Bronchial epithelial cell (primary cell): ENCODE measurements around the gene OR52A5. TPM values are rescaled to one million over a fixed set of nuclear protein-coding genes. Genes with fewer than 3 reads are reported as not detected.

Experiments used
- DNase-seq: peaks from one replicate; pipeline ENCODE4 v3.0.0-alpha.2; 2010; ENCODE audit warnings: low read depth
- FAIRE-seq: peaks from 2 replicates; lab custom pipeline; 2011; peaks lifted over from hg19 to GRCh38; lab: Jason Lieb, UNC
- H3K27me3 ChIP-seq: 2 replicates; pipeline ENCODE4 v1.5.1; 2011; ENCODE audit warnings: low read length; ENCODE audit not compliant: control insufficient read depth, insufficient read depth
- H3K36me3 ChIP-seq: 2 replicates; pipeline ENCODE4 v1.5.1; 2011; ENCODE audit warnings: low read length; ENCODE audit not compliant: control insufficient read depth, insufficient read depth
- H3K4me3 ChIP-seq: 2 replicates; pipeline ENCODE4 v1.5.1; 2011; ENCODE audit warnings: mild to moderate bottlenecking, low read depth, low read length, control low read depth
- total RNA-seq: library from RNA; depleted of rRNA; stranded (reverse); fragments of >200 nt; gene quantifications from 2 replicates; pipeline ENCODE4 v1.2.1, GENCODE V29; 2014
- TF ChIP-seq, protein P1 (sequence below): IDR thresholded peaks from 2 replicates; pipeline ENCODE4 v1.5.1; 2011; ENCODE audit warnings: mild to moderate bottlenecking, moderate library complexity, low read length, control low read depth, inconsistent platforms; ENCODE audit not compliant: insufficient read depth, severe bottlenecking

The OR52A5 gene
- total RNA-seq, 1 donor from 2014 or later: not detected

- TF ChIP-seq, protein P1, sequence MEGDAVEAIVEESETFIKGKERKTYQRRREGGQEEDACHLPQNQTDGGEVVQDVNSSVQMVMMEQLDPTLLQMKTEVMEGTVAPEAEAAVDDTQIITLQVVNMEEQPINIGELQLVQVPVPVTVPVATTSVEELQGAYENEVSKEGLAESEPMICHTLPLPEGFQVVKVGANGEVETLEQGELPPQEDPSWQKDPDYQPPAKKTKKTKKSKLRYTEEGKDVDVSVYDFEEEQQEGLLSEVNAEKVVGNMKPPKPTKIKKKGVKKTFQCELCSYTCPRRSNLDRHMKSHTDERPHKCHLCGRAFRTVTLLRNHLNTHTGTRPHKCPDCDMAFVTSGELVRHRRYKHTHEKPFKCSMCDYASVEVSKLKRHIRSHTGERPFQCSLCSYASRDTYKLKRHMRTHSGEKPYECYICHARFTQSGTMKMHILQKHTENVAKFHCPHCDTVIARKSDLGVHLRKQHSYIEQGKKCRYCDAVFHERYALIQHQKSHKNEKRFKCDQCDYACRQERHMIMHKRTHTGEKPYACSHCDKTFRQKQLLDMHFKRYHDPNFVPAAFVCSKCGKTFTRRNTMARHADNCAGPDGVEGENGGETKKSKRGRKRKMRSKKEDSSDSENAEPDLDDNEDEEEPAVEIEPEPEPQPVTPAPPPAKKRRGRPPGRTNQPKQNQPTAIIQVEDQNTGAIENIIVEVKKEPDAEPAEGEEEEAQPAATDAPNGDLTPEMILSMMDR: no peak
- no peaks in the 10 kb centered on the region for H3K27me3 ChIP-seq
- H3K4me3 ChIP-seq: no peak overlapping the region
- FAIRE-seq (no peak), DNase-seq (no peak)
- H3K36me3 ChIP-seq: no peaks in the 10 kb centered on the region
Measured at GRCh38 chr11:5096011-5096410, 42.1 kb downstream of the OR52A5 start.

DNA sequence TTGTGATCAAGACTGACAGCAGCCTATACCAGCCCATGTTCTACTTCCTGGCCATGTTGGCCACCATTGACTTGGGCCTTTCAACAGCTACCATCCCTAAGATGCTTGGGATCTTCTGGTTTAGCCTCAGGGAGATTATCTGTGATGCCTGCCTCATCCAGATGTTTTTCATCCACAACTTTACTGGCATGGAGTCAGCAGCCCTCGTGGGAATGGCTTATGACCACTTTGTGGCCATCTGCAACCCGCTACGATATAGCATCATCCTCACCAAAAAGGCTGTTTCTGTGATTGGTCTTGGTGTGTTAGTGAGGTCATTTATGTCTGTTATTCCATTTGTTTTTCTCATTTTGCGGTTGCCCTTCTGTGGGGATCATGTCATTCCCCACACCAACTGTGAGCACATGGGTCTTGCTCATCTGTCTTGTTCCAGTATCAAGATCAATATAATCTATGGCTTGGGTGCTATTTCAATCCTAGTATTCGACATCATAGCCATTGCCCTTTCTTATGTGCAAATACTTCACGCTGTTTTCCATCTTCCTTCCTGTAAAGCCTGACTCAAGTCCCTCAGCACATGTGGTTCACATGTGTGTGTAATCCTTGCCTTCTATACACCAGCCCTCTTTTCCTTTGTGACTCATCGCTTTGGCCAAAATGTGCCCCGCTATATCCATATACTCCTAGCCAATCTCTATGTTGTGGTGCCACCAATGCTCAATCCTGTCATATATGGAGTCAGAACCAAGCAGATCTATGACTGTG is 45.2 kb downstream of the OR52A5 start:
- H3K27me3 ChIP-seq: no peaks in the 10 kb centered on the region
- no peaks in the 10 kb centered on the region for H3K36me3 ChIP-seq
- no peak for FAIRE-seq
- no peak overlapping the region for H3K4me3 ChIP-seq
- TF ChIP-seq, protein P1: no peak
- DNase-seq: no peak

GRCh38 chr11:5090668-5091067 is 47.5 kb downstream of the OR52A5 start:
- TF ChIP-seq, protein P1: no peak
- no peak for FAIRE-seq
- DNase-seq: no peak
- Histone ChIP-seq H3K36me3 (no peaks in the 10 kb centered on the region), H3K27me3 (no peaks in the 10 kb centered on the region), H3K4me3 (no peak overlapping the region)

DNA sequence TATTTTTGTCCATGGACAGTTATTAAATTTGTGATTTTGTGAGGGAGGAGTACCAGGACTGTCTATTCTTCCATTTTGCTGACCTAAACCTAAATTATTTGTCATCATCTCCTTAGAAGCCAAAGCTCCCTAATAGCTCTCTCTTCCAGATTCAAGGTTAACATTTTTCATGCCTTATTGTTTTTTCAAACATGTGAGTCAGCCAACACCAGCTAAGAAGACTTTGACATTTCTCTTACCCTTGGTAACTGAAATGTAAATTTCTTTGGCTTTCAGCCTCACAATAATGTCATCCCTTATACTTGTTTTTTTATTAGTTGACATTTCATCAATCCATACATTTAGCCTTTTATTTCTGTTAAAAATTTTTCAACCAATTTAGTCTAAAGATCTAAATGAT is 49.6 kb downstream of the OR52A5 start:
- Histone ChIP-seq H3K27me3 (no peaks in the 10 kb centered on the region), H3K4me3 (no peak overlapping the region), H3K36me3 (no peaks in the 10 kb centered on the region)
- TF ChIP-seq, protein P1: no peak
- FAIRE-seq (no peak), DNase-seq (peak; percentile 1)

DNA sequence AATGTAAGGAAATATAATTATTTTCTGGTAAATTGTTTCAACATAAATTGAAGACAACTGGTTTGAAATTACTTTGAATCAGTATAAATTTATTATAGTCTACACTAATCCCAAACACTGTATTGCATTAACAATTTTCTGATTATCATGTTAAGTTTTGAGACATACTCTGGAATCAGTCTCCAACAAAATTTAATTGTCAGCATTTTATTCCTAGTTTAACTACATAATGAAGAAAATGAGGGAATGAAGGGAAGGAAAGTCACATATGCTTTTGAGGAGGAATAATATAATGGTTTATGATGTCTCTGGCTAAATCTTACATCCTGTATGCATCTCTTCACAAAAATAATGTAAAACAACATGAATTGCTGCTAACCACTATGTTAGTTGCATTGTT is 54.6 kb downstream of the OR52A5 start:
- TF ChIP-seq, protein P1: no peak
- FAIRE-seq (no peak), DNase-seq (no peak)
- no peaks in the 10 kb centered on the region for H3K27me3 ChIP-seq
- H3K4me3 ChIP-seq: no peak overlapping the region
- H3K36me3 ChIP-seq: no peaks in the 10 kb centered on the region

DNA sequence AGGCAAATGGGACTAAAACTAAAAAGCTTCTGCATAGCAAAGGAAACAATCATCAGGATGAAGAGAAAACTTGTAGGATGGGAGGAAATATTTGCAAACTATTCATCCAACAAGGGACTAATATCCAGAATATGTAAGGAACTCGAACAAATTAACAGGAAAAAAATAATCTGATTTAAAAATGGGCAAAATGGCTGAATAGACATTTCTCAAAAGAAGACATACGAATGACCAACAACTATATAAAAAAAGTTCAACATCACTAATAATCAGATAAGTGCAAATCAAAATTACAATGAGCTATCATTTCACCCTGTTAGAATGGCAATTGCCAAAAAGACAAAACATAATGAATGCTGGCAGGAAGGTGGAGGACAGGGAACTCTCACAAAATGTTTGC is 56.8 kb downstream of the OR52A5 start:
- H3K4me3 ChIP-seq: no peak overlapping the region
- H3K36me3 ChIP-seq: no peaks in the 10 kb centered on the region
- TF ChIP-seq, protein P1: no peak
- DNase-seq: no peak
- no peaks in the 10 kb centered on the region for H3K27me3 ChIP-seq
- FAIRE-seq: no peak
